LNCAP (cell line): ENCODE data around the gene ESR1.

Experiments used
- TF ChIP-seq, protein P1 (sequence below): fragments of 450-650 bp; IDR thresholded peaks from 2 replicates; pipeline ENCODE4 v1.5.1; 2017; ENCODE audit warnings: mild to moderate bottlenecking

Gene ESR1

DNA sequence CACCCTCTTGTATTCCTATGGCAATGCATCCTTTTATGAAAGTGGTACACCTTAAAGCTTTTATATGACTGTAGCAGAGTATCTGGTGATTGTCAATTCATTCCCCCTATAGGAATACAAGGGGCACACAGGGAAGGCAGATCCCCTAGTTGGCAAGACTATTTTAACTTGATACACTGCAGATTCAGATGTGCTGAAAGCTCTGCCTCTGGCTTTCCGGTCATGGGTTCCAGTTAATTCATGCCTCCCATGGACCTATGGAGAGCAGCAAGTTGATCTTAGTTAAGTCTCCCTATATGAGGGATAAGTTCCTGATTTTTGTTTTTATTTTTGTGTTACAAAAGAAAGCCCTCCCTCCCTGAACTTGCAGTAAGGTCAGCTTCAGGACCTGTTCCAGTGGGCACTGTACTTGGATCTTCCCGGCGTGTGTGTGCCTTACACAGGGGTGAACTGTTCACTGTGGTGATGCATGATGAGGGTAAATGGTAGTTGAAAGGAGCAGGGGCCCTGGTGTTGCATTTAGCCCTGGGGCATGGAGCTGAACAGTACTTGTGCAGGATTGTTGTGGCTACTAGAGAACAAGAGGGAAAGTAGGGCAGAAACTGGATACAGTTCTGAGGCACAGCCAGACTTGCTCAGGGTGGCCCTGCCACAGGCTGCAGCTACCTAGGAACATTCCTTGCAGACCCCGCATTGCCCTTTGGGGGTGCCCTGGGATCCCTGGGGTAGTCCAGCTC lies 292.1 kb downstream of the ESR1 start:
- TF ChIP-seq, protein P1, sequence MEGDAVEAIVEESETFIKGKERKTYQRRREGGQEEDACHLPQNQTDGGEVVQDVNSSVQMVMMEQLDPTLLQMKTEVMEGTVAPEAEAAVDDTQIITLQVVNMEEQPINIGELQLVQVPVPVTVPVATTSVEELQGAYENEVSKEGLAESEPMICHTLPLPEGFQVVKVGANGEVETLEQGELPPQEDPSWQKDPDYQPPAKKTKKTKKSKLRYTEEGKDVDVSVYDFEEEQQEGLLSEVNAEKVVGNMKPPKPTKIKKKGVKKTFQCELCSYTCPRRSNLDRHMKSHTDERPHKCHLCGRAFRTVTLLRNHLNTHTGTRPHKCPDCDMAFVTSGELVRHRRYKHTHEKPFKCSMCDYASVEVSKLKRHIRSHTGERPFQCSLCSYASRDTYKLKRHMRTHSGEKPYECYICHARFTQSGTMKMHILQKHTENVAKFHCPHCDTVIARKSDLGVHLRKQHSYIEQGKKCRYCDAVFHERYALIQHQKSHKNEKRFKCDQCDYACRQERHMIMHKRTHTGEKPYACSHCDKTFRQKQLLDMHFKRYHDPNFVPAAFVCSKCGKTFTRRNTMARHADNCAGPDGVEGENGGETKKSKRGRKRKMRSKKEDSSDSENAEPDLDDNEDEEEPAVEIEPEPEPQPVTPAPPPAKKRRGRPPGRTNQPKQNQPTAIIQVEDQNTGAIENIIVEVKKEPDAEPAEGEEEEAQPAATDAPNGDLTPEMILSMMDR: no peak

GRCh38 chr6:152100183-152100618 lies 292.7 kb downstream of the ESR1 start:
- TF ChIP-seq, protein P1: no peak

GRCh38 chr6:152107973-152108372 lies 300.5 kb downstream of the ESR1 start:
- TF ChIP-seq, protein P1: no peak

GRCh38 chr6:152110886-152111820 lies 303.7 kb downstream of the ESR1 start:
- TF ChIP-seq, protein P1: no peak

DNA sequence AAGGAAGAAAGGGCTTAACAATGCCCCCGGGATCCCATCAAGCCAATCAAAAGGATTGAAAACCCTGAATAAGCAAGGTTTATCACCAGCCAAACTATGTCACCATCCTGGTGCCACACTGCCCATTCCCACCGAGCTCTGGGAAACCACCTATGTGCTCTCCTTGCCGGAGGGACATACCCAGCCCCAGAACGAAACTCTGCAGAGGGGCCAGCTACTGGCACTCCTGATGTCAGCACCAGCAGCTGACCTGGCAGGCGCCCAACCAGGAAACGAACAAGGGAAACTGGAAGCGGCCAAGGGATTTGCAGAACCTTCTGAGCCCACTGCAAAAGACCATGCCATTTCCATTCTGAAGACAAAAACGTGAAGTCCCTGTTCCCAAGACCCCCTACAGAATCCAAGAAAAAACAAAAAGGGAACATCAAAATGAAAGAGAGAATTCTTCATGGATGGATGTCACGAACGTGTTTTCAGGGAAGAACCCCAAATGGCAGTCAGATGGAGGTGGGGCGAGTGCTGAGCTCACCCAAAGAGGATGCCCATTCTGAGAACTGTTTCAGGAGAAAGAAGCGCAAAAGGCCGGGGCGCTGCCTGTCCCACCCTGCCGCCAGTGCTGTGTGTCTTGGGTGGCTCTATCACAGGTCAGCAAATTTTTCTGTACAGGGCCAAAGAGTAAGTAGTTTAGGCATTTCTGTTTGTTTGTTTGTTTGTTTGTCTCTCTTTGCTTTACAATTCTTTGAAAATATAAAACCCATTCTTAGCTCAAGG lies 305.2 kb downstream of the ESR1 start:
- TF ChIP-seq, protein P1: no peak

- TF ChIP-seq, protein P1: no peak
These were observed 310.0 kb downstream of the ESR1 start for GRCh38 chr6:152117156-152118133.
